Keratinocyte (primary cell): ENCODE results near the gene CD209. TPM values are rescaled to one million over a fixed set of nuclear protein-coding genes. Genes with fewer than 3 reads are reported as not detected.

Experiments used
- DNase-seq: peaks from one replicate; pipeline ENCODE4 v3.0.0-alpha.2; 2011; ENCODE audit warnings: low read depth, missing footprints, low spot score
- FAIRE-seq: peaks from 2 replicates; lab custom pipeline; 2011; peaks lifted over from hg19 to GRCh38; lab: Jason Lieb, UNC
- H2AFZ ChIP-seq: 2 replicates; pipeline ENCODE4 v1.6.0; 2012; ENCODE audit warnings: low read length, control low read depth, inconsistent platforms; ENCODE audit not compliant: control insufficient read depth
- H3K27ac ChIP-seq: 2 replicates; pipeline ENCODE4 v1.5.1; 2011; ENCODE audit warnings: low read length; ENCODE audit not compliant: control insufficient read depth, insufficient read depth
- H3K27me3 ChIP-seq: 3 replicates; pipeline ENCODE4 v1.6.0; 2011; ENCODE audit warnings: low read length; ENCODE audit not compliant: control insufficient read depth, insufficient read depth; ENCODE audit errors: extremely low read depth
- H3K36me3 ChIP-seq, 2 experiments: 2 replicates in 1 of 2; 3 replicates in 1 of 2; pipeline ENCODE4 v1.5.1; 2011; ENCODE audit warnings: low read length in 2 of 2, mild to moderate bottlenecking in 1 of 2; ENCODE audit not compliant: control insufficient read depth in 2 of 2, insufficient read depth in 2 of 2; ENCODE audit errors: extremely low read depth in 1 of 2
- H3K4me1 ChIP-seq: 3 replicates; pipeline ENCODE4 v1.5.1; 2011; ENCODE audit warnings: low read length; ENCODE audit not compliant: control insufficient read depth, insufficient read depth; ENCODE audit errors: extremely low read depth
- H3K4me2 ChIP-seq: 3 replicates; pipeline ENCODE4 v1.6.0; 2011; ENCODE audit warnings: low read depth, low read length; ENCODE audit not compliant: control insufficient read depth, insufficient read depth; ENCODE audit errors: extremely low read depth
- H3K4me3 ChIP-seq, 3 experiments: fragments of 200-600 bp in 1 of 3; sonication (generic) in 1 of 3; 2 replicates in 2 of 3; 3 replicates in 1 of 3; pipeline ENCODE4 v1.5.1; 2011 to 2016; ENCODE audit warnings: low read length in 3 of 3, mild to moderate bottlenecking in 3 of 3, control low read depth in 2 of 3, inconsistent platforms in 1 of 3, low read depth in 1 of 3, mixed read lengths in 1 of 3, mixed run types in 1 of 3, moderate library complexity in 1 of 3; ENCODE audit not compliant: control insufficient read depth in 2 of 3, insufficient read depth in 2 of 3; ENCODE audit errors: extremely low read depth in 1 of 3
- H3K79me2 ChIP-seq: 2 replicates; pipeline ENCODE4 v1.6.0; 2012; ENCODE audit warnings: low read length; ENCODE audit not compliant: control insufficient read depth, insufficient read depth
- H3K9ac ChIP-seq: 3 replicates; pipeline ENCODE4 v1.6.0; 2011; ENCODE audit warnings: low read length; ENCODE audit not compliant: control insufficient read depth, insufficient read depth; ENCODE audit errors: extremely low read depth
- H3K9me1 ChIP-seq: 3 replicates; pipeline ENCODE4 v1.6.0; 2011; ENCODE audit warnings: low read length; ENCODE audit not compliant: control insufficient read depth, insufficient read depth; ENCODE audit errors: extremely low read depth
- H3K9me3 ChIP-seq: 2 replicates; pipeline ENCODE4 v1.5.1; 2012; ENCODE audit warnings: low read depth, low read length; ENCODE audit not compliant: control insufficient read depth
- H4K20me1 ChIP-seq: 3 replicates; pipeline ENCODE4 v1.6.0; 2011; ENCODE audit warnings: low read length; ENCODE audit not compliant: control insufficient read depth, insufficient read depth; ENCODE audit errors: extremely low read depth
- EZH2 ChIP-seq: IDR thresholded peaks from one replicate; pipeline ENCODE4 v1.6.1; 2012; ENCODE audit warnings: inconsistent platforms, mild to moderate bottlenecking, low read length, moderate library complexity
- dilution Hi-C: fragments of 300-500 bp; cut with MboI; formaldehyde crosslinking; loops from one replicate; pipeline ENCODE4 v1.7.0; 2020; ENCODE audit warnings: low sequenced_read_pairs; ENCODE audit not compliant: extremely low pct_ligation_motif_present
- polyA plus RNA-seq, 5 experiments: library from polyadenylated mRNA; depleted of rRNA in 3 of 5; stranded (reverse) in 3 of 5; stranded (forward) in 1 of 5; unstranded in 1 of 5; fragments of >200 nt; gene quantifications; 1 replicate in 1 of 5; 2 replicates in 3 of 5; 3 replicates in 1 of 5; pipeline versions ENCODE4 v1.2.1 to v1.2.3, GENCODE V29; 2011 to 2012; ENCODE audit warnings: missing spikeins in 2 of 5, low read depth in 1 of 5, low replicate concordance in 1 of 5
- TF ChIP-seq, protein P1 (sequence below), 3 experiments: IDR thresholded peaks in 1 of 3; conservative IDR thresholded peaks in 1 of 3; optimal IDR thresholded peaks in 1 of 3; 2 replicates in 2 of 3; 3 replicates in 1 of 3; pipeline versions ENCODE3 to v1.5.1; 2011; ENCODE audit warnings: low read length in 3 of 3, mild to moderate bottlenecking in 3 of 3, moderate library complexity in 2 of 3, control low read depth in 1 of 3, inconsistent platforms in 1 of 3; ENCODE audit not compliant: insufficient read depth in 2 of 3; ENCODE audit errors: extremely low read depth in 1 of 3

Gene CD209
- polyA plus RNA-seq, 1 donor (not counting 4 experiments of a cell fraction or from before 2014, with no cell fraction given), result not detected

DNA sequence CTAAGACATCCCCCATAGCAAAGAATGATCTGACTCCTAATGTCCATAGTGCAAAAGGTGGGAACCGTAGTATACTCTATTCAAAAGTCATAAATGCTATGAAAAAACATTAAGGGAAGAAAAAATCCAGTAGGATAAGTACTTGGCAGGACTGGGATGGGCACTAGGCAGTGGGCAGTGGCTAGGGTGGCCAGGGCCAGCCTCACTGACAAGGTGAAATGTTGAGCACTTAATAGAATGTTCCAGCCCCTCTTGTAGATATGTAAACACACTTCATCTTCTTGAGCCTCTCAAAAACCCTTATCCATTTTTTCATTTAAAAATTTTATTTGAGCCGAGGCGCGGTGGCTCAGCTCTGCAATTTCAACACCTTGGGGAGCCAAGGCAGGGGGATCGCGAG lies 14.0 kb downstream of the CD209 start:
- DNase-seq, result no peak
- dilution Hi-C loops, result no loop called here
- no peak overlapping the region for H3K4me2 ChIP-seq
- FAIRE-seq, result no peak
- H4K20me1 ChIP-seq, result no peaks in the 10 kb centered on the region
- H3K27ac ChIP-seq, result no peak overlapping the region
- TF ChIP-seq EZH2, result no peak
- TF ChIP-seq, protein P1, sequence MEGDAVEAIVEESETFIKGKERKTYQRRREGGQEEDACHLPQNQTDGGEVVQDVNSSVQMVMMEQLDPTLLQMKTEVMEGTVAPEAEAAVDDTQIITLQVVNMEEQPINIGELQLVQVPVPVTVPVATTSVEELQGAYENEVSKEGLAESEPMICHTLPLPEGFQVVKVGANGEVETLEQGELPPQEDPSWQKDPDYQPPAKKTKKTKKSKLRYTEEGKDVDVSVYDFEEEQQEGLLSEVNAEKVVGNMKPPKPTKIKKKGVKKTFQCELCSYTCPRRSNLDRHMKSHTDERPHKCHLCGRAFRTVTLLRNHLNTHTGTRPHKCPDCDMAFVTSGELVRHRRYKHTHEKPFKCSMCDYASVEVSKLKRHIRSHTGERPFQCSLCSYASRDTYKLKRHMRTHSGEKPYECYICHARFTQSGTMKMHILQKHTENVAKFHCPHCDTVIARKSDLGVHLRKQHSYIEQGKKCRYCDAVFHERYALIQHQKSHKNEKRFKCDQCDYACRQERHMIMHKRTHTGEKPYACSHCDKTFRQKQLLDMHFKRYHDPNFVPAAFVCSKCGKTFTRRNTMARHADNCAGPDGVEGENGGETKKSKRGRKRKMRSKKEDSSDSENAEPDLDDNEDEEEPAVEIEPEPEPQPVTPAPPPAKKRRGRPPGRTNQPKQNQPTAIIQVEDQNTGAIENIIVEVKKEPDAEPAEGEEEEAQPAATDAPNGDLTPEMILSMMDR (optimal IDR thresholded peaks at IDR 0.05 in 1 of 3, IDR thresholded peaks at IDR 0.05 in 1 of 3, conservative IDR thresholded peaks at IDR 0.05 in 1 of 3; ENCODE audit: extremely low read depth in 1 of 3, insufficient read depth in 2 of 3, low read length in 3 of 3), result no peak
- no peaks in the 10 kb centered on the region for H3K4me1 ChIP-seq
- no peaks in the 10 kb centered on the region for H3K36me3 ChIP-seq
- no peak overlapping the region for H3K4me3 ChIP-seq
- H3K9me3 ChIP-seq, result no peaks in the 10 kb centered on the region
- peaks cover 44% of the 10 kb centered on the region for H3K27me3 ChIP-seq
- no peak overlapping the region for H3K9ac ChIP-seq
- H3K9me1 ChIP-seq, result no peaks in the 10 kb centered on the region
- no peak overlapping the region for H2AFZ ChIP-seq
- no peaks in the 10 kb centered on the region for H3K79me2 ChIP-seq

DNA sequence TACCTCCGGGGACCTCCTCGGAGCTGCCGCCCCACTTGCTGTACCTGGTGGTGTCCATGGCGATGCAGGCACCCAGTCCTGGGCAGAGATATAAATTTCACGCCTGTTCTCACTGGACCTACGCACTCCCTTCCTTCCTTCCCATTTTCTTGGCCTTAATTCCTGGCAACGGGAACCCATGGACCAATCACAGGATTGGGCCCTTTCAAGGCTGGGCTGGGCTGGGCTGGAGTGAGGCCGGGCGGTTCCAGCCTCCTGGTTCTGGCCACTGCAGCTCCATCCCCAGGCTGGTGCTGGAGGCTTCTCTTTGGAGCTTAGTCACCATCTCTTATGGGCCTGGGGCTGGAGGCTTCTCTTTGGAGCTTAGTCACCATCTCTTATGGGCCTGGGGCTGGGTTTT lies 15.3 kb downstream of the CD209 start, which contains the start of gene CLEC4G:
Gene CLEC4G (minus strand): TSS at position 66 of the 400 bp plus-strand sequence. CDS start 8 bp downstream, at position 58.
- Histone ChIP-seq H4K20me1 (no peaks in the 10 kb centered on the region), H3K27me3 (peaks cover 47% of the 10 kb centered on the region), H3K9me1 (no peaks in the 10 kb centered on the region), H3K27ac (no peak within 1 kb of the TSS), H3K4me1 (no peaks in the 10 kb centered on the region), H3K79me2 (no peaks in the 10 kb centered on the region), H3K9ac (no peak within 1 kb of the TSS), H3K4me2 (no peak within 1 kb of the TSS), H3K9me3 (no peaks in the 10 kb centered on the region), H3K36me3 (no peaks in the 10 kb centered on the region), H3K4me3 (no peak within 1 kb of the TSS), H2AFZ (no peak within 1 kb of the TSS)
- dilution Hi-C loops, result no loop called here
- DNase-seq (no peak), FAIRE-seq (no peak)
- TF ChIP-seq, protein P1 (optimal IDR thresholded peaks at IDR 0.05 in 1 of 3, IDR thresholded peaks at IDR 0.05 in 1 of 3, conservative IDR thresholded peaks at IDR 0.05 in 1 of 3; ENCODE audit: extremely low read depth in 1 of 3, insufficient read depth in 2 of 3, low read length in 3 of 3), result no peak
- TF ChIP-seq EZH2, result no peak
